GM19467 (cell line): ENCODE results near the gene KIRREL3.

ENCODE experiments used
- ATAC-seq: cut with Tn5 transposase; IDR thresholded peaks from one replicate; pipeline ENCODE4 v1.9.1; 2021; ENCODE audit warnings: mild to moderate bottlenecking, moderate library complexity; ENCODE audit not compliant: unreplicated experiment

Gene KIRREL3

DNA sequence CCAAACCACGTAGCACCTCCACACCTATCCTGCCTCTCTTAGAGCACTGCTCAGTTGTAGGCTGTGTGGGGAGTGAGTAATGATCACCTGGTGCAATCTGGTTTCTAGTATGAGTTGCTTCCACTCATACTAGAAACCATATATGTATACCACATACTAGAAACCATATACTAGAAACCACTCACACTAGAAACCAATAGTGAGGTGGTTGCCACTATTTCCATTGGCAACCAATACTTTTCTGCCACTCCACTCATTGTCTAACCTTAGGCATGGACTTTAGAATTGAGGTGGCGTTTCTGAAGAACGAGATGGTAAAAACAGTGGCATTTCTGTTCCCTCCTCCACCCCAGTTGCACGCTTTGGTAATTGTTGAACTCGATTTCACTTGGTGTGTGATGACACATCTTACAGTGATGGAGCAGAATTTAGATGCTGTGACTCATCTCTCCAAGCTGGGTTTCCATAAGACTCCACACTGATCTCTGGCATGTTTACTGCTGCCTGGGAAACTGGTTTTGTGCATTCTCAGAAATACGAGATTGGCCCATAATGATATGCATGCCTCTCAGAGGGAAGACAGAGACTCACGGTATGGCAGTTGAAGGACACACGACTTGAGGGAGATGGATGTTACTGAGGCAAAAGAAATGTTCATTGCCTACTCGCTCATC, 82.9 kb downstream of the KIRREL3 start:
- peak; percentile 85 for ATAC-seq

DNA sequence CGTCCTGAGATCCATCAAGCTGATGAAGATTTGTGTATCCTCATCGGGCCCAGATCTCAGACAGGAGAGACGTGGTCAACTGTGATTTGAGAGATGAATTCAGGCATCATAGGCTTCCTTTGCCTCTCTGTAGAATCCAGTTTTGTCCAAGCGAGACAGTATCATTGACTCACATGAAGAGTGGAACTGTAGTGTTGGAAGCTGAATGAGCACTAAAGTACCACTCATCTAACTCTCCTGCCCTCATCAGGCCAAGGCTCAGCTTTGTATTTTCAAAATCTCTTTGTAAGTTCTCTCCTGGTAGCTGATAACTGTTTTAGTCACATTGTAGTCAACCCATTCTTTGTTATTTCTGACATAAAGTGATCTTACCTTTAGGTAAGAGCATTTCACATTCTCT, 85.1 kb downstream of the KIRREL3 start:
- ATAC-seq: no peak

GRCh38 chr11:126914941-126915340, 85.6 kb downstream of the KIRREL3 start:
- no peak for ATAC-seq

GRCh38 chr11:126914166-126914565, 86.4 kb downstream of the KIRREL3 start:
- no peak for ATAC-seq

DNA sequence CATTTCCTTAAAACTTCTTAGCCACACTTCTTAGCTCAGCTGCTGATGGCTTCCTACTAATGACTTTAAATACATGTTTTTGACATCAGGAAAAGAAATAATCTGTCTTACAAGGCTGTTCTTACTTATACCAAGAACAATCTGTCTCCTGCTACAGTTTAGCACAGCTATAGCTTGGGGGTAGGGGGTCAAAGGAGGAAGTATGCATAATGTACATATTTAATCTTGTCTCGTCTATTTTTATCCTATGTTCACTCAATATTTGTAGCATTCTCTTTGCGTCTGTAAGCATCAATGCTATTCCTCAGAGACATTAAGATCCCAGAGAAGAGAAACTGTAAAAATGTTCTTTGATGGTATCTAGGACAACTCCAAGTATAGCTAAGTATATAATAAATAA, 96.0 kb downstream of the KIRREL3 start:
- no peak for ATAC-seq

- no peak for ATAC-seq
Observed at GRCh38 chr11:126901783-126902182, 98.8 kb downstream of the KIRREL3 start.

- no peak for ATAC-seq
Observed at GRCh38 chr11:126899961-126900748, 100.4 kb downstream of the KIRREL3 start.

DNA sequence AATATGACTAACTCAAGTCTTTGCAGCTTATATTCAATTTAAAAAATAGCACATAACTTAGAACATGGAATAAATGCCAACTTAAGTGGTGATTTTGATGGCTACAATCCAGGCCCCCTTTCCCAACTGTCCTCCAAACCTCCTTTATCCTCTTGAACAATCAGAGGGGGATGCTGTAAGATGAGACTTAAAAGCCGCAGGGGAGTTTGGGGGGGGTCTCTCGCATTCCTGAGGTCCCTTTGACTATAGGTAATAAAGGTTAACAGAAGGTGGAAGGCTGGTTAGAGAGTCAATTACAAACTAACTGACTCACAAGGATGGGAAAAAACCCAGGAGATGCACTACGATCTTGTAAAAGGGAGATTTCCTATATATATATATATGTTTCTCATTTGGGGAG, 101.8 kb downstream of the KIRREL3 start:
- ATAC-seq: no peak

- ATAC-seq: no peak
Observed at GRCh38 chr11:126897430-126897829, 103.1 kb downstream of the KIRREL3 start.

DNA sequence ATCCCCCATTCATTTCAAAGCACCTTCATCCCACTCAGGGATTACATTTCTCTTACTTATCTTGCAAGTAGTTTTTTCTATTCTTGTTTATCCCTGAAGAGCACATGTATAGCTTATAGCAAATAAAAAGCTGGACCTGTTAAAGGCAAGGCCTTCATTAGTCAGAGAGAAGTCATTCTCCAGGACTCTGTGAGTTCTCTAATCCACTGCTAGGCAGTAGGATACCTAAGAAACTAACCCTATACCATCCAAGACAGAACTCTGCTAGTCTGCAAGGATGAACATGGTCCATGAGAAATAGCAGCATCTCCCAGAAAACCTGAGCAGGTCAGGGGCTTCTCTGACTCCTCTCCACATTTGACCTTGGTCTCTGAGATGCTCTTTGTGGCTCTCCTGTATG, 104.5 kb downstream of the KIRREL3 start:
- no peak for ATAC-seq

GRCh38 chr11:126893796-126894195, 106.8 kb downstream of the KIRREL3 start:
- no peak for ATAC-seq

DNA sequence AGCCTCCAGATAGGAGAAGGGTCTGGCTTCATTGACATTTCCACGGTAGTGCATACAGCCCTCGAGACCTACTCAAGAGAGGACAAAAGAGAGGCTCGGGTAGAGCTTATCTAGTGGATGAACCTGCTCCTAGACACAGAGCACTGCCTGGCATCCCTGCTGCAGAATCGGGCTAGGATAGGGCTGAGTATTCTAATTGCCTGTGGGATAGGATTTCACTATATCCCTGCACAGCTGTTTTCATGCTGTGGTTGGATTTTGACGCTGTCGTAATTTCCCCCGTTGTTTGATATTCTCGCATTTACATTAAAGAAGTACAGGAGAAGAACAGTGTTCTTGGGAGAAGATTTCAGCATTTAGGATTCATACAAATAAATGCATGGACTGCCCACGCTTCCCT, 107.8 kb downstream of the KIRREL3 start:
- no peak for ATAC-seq

DNA sequence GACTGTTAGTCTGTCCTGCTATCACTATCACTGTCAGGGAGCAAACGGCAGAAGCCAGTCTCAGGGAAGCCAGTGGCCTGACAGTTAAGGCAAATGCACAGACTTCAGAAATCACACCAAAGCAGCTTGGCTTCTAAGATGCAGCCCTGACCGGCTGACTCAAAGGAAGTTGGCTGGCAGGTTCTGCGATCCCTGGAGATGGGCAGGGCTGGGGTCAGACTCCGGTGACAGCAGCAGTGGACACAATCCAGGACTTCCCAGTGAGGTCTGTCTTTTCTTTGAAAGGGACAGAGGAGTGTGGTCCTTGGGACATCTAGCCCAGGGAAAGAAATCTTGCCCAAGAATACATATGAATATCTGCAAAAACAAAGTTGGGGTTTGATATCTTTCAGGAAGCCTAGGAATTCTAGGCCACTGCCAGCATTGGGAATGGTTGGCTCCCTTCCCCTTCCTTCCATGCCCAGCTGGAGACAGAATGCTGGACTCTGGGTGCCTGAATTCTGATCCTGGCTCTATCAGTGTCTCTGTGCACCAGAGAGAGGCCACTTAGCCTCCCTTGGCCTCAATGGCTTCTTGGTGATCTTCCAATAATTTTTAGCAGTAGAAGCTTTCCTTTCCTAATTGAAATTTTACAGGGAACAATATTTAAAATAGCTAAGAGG, 108.9 kb downstream of the KIRREL3 start:
- no peak for ATAC-seq

DNA sequence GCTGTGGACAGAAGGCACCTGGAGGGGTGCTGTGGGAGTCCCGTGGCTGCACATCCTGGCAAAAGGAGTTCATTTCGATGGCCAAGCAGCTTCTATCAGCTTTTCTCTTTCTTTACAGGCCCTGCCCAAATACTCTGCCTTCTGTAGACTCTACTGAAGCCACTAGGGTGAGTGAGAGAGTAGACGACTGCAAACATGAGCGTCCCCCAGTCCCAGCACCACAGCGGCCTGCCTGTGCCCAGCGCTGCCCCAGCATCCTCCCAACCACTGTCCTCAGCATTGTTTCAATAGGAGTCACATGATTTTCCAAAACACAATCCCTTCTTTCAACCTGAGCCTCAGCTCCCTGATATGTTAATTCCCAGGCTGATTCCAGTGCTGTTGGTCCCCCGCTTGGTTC, 110.0 kb downstream of the KIRREL3 start:
- no peak for ATAC-seq

- no peak for ATAC-seq
Observed at GRCh38 chr11:126888115-126888712, 112.4 kb downstream of the KIRREL3 start.

- ATAC-seq: no peak
Observed at GRCh38 chr11:126886636-126887035, 113.9 kb downstream of the KIRREL3 start.

DNA sequence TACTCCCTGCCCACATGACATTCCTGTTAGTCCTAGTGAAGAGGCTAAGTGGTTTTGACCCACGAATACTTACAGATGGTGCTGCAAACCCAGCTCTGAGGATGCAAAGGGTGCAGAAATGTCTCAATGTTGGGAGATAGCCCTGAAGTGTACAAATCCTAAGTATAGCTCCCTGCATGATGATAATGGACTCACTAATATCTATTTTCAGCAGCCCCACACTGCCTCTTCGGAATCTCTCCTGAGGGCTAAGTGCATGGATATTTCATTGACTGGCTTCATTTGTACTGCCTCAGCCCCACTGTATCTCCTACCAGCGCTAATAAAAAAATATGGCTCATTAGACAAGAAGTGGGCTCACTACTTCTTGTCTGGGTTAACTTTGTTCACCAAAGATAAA, 114.5 kb downstream of the KIRREL3 start:
- no peak for ATAC-seq

DNA sequence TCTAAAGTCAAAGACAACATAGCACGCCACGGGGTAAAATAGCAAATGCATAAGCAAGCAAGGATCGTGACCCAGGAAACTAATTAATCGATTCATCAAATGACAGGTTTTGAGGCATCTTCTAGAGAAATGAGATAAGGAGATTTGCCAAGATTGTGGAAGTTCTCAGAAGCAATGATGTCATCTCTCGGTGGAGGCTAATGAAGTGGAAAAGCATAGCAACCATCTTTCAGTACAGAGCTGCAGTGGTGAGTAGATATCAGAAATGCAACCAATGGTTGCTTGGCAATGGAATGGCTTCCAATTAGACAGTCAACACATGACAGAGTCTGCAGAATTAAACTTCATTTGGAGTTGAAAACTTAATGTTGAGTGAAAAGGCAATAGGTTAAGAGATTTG, 116.0 kb downstream of the KIRREL3 start:
- ATAC-seq: no peak

DNA sequence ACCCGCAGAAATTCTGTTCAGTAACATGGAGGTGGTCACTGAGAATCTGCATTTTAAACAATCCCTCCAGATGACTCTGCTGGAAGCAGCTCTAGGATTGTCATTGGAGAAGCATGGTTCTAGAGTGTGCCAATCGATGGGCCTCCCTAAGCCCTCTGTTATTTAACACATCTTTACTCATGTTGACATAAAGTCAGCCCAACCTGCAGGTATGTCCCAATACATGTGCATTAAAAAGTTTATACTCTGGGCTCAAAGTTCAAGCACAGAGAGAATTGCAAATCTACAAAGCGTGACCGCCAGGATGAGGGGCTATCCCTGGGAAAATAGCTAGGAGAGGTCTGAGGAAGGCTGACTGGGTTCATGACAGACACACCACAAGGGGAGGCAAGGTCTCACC, 116.4 kb downstream of the KIRREL3 start:
- no peak for ATAC-seq

GRCh38 chr11:126880872-126881271, 119.7 kb downstream of the KIRREL3 start:
- no peak for ATAC-seq

DNA sequence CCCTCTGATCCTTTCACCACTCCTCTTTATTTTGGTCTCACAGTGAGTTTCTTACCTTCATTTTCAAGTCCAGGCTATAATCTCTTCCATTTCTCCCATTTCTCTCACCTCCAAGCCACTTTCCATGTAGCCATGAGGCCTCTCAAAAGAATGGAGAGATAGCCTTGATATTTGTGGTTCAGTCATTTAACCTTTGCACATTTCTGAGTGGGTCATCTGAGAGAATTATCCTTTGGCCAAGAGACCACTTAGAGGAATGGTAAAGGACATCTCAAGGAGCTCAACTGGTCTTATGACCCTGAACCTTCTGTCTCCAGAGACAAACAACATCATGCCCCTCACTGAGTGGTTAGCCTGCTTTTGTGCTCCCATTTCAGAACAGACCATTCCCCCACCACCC, 121.1 kb downstream of the KIRREL3 start:
- ATAC-seq: no peak
